NCI-H2107 treated with DMSO at 0.1 percent for 48 hours (cell line): Measurements from ENCODE around the gene IMPA2.
"Not testable (repeated sequence)": the region's sequence is repeated elsewhere in the genome, so short reads cannot be mapped to it uniquely, and the experiment has no call there.

Experiments
- DNase-seq: peaks from one replicate; lab custom pipeline; 2025; ENCODE audit not compliant: unreplicated experiment; lab: John Stamatoyannopoulos, UW

IMPA2 gene

DNA sequence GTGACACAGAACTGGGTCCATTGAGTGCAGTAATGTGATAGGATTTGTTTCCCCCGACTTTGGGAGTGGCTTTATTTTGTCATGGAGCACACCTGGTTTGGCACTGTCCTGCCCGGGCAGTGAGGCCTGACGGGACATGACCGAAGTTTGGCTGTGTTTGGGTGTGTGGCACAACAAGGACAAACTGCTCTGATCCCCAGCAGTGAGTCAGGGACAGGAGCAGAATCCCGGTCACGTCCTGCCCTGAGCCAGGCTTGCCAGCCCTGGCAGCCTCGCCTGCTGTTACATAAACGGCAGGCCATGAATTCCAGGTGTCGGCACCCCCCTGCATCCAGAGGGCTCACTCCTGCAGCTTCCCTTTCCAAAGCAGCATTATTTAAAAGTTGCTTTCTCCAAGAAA is 45.7 kb downstream of the IMPA2 start:
- no peak for DNase-seq

DNA sequence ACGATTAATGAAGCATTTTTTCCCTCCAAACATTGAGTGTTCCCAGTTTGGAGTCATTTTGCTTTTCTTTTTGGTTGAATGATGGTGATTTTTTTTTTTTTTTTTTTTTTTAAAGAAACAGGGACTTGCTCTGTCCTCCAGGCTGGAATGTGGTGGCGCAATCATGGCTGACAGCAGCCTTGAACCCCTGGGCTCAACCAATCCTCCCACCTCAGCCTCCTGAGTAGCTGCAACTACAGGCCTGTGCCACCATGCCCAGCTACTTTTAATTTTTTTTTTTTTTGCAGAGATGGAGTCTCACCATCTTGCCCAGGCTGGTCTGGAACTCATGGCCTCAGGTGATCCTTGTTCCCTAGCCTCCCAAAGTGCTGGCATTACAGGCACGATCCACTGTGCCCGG is 46.2 kb downstream of the IMPA2 start:
- no peak for DNase-seq

DNA sequence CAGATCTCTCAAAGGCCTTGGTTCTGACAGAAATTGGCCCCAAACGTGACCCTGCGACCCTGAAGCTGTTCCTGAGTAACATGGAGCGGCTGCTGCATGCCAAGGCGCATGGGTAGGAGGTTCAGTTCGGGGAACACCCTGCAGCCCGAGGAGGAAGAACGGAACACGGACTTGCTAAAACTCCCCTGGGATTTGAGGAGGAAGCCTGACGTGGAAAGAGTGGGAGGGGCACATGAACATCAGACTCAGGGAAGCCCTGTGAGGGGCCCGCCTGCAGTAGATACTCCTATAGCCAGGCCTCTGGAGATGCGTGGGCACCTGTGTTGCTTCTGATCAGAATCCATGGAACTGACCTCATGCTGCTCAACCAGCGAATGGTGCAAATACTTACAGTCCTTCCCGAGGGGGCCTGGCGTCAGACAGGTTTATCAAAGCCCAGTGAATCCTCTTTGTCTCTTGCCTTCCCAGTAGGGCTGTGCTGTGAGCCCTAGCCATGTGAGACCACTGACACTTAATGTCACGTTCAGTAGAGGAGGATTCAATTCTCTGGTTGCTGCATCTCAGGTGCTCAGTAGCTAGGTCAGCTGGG is 46.8 kb downstream of the IMPA2 start:
- no peak for DNase-seq

DNA sequence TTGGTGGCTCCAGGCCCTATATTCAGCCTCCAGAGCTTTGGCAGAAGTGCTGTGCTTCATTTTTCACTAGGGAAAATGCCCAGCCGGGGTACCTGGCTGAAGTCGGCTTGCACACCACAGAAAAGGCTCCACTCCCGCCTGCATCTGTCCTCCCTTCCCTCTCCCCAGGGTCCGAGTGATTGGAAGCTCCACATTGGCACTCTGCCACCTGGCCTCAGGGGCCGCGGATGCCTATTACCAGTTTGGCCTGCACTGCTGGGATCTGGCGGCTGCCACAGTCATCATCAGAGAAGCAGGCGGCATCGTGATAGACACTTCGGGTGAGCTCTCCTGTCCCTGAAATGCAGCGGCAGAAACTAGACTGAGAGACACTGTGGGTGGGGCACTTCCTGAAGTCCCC is 47.4 kb downstream of the IMPA2 start:
- no peak for DNase-seq

DNA sequence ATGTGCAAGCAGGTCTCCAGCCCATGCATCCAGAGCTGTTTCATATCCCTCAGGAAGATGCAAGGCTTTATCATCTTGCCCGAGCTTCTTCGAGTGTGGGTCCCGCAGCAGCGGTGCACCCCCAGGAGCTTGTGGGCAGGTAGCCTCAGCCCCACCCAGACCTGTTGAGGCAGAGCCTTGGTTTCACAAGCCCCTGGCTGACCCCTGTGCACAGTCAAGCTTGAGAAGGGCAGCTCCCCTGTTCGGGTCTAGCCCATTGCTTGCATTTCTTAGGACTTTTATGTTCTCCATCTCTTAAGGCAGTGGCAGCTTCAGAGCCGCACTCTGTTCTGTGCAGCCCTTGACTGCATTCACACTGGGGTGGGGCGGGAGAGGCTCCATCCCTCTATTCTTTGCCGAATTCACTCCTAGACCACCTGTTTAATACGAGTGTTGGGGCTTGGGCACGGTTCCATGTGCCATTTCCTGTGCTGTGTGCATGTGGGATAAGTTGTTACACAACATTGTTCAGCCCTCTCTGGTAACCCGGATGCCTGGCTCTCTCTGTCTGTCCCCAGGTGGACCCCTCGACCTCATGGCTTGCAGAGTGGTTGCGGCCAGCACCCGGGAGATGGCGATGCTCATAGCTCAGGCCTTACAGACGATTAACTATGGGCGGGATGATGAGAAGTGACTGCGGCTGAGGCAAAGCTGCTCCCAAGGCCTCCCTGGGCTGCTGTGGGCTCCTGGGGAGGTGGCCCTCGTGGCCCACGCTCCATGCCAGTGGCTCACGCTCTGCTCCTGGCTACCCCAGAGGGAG is 48.7 kb downstream of the IMPA2 start:
- DNase-seq = no peak

DNA sequence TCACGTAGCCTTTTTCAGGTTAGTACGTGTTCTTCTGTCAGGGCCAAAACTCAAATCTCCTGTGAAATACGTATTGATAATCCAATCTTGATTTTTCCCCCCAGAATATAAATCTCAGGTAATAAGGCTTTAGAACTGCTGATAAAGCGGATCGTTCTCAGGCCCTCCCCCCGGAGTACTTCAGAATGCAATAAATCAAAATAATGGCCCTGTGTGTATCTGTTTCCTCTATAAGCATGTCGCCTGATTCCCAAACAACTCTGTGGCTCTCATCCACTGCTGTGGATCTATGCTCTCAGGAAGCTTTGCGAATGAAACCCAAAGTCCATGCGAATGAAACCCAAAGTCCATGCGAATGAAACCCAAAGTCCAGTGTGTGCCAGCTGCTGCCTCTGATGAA is 49.4 kb downstream of the IMPA2 start:
- DNase-seq = no peak

DNA sequence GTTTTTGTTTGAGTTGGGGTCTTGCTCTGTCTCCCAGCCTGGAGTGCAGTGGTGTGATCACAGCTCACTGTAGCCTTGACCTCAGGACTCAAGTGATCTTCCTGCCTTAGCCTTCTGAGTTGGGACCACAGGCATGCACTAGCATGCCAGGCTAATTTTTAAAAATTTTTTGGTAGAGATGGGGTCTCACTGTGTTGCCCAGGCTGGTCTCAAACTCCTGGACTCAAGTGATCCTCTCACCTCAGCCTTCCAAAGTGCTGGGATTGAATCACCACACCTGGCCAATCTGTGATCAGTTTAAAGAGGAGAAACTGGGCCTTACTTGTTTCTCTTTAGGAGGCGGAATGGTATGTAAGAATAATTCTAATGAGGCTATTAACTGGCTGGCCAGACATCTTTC is 49.9 kb downstream of the IMPA2 start:
- no peak for DNase-seq

DNA sequence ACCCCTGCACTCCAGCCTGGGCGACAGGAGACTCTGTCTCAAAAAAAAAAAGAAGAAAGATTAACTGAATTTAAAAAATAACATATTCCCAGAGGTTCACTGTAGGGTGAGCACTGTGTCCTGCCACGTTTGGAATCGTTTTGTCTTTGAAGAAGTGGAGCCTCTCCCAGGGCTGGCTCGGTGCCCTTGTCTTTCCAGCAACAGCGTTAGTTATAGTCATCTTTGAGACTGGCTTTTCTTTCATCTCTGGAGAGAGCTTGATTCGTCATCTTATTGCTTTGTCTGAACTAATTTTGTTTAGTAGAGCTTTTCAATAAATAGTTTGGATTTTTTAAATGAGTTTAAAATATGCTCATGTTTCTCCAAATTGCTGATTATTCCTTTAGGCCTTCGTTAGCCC is 50.5 kb downstream of the IMPA2 start:
- DNase-seq = no peak

DNA sequence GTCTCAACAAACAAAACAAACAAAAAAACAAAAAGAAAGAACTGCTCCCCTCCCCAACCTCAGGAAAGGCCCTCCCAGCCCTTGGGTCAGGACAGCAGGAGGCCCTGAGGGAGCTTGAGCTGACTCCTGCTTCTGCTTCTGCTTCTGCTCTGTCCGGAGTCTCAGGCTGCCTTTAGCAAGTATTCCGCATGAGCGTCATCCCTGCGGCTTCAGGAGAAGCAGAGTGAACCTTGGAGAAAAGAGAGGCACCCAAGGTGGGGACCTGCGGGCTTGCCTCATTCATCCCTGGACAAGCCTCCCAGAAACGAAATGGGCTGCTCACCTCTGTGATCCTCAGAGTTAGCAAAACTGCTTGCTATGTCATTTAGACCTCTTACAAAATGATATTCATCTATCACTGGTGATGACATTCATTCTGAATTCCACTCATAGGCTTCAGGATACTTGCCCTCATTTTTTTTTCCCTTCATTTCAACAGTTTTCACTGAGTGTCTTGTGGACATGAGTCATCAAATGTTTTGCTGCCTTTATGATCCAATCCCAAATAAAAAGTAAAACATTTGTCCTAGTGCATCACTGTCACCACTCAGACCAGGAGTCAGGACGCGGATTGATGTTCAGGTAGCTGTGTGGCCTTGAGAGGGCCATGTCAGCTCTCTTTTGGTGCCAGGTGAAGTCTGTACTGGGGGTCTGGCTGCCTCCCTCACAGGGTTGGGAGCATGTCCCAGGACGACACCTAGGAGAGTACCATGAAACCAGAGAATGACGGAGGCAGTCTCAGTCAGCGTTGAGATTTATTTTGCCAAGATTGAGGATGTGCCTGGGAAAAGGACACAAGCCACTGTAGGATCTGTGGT is 51.7 kb downstream of the IMPA2 start:
- DNase-seq = no peak

DNA sequence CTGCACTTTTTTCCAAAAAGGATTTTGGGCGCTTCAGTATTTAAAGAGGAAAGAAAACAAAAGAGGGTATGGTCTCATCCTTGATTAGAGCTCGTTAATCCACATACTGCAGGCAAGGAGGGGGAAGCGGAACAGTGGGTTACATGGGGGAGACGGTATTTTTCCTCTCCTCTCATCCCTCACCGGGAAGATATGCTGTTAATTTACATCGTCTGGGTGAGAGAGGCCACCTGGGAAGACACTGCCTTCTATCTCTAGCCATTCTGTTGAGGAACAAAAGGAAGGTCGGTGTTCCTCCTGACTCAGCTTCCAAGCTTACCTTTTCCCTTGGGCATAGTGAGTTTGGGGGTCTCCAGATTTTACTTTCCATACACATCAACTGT is 52.3 kb downstream of the IMPA2 start:
- no peak for DNase-seq

DNA sequence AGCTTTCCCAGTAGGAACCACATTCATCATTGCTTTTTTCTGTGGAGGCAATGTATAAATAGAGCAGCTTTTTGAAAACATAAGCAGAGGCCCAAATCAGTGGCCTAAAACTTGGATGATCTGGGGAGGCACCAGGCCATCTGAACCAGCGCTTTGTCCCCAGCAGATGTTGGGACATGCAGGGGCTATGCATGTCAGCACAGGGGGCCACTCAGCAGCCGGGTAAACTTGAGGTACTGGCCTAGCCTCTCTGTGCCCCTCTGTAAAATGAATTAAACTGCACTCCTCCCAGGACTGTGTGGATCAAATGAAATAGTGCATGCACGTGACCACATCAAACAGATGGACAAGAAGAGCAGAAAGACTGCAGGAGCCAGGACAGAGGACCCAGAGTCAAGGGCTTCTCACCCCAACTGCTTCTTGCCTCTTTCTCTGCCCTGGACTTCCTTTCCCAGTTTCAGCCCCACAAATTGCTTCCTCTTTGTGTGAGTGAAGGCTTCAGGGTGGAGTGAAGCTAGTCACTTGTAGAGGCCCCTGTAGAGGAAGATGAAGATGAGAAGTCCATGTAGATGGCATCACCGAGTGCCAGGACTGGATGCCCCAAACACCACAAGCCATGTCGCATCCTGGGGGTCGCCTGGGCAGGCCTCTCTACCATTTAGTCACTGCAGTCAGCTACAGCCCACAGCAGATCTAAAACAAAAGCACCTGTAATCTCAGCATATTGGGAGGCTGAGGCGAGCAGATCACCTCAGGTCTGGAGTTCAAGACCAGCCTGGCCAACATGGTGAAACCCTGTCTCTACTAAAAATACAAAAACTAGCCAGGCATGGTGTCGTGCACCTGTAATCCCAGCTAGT is 53.2 kb downstream of the IMPA2 start:
- no peak for DNase-seq

DNA sequence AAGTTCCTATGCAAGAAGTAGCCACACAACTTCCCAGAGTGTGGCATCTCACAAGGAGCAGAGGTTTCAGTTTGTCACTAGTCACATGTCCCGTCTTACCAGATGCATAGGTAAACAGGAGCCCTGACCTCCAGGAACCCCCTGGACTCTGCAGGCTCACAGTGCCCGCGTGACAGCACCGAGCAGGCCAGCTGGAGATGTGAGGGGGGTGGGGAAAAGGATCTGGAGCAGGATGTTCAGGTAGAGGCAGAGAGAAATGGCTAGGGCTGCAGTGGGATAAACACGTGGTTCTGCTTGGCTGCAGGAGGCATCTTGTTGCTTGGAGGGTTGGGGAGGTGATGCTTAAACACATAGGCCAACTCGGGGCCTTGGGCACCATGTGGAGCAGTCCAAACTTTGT is 54.2 kb downstream of the IMPA2 start:
- no peak for DNase-seq

DNA sequence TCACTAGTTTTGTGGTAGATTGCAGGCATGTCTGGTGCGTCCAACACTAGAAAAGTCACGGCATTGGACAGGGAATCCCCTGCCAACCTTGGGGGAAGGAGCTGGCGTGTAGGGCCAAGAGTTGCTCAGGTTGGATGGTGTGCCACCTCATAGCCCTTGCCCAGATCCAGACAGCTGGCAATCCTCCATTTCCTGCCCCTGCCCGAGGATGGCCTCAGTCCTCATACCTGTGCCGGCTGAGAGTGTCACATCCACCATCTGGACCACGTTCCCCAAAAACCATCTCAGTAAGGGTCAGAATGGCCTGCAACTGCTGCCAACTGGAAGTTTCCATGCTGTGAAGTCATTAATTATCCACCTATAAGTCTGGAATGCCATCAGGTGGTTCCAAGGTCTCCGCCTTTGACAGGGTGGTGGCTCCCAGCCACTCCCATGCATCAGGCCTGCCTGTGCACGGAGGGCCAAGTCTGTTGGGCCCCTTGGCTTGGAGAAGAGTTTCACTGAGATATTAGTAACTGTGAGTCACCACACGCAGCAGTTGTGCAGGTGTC is 55.0 kb downstream of the IMPA2 start:
- no peak for DNase-seq

DNA sequence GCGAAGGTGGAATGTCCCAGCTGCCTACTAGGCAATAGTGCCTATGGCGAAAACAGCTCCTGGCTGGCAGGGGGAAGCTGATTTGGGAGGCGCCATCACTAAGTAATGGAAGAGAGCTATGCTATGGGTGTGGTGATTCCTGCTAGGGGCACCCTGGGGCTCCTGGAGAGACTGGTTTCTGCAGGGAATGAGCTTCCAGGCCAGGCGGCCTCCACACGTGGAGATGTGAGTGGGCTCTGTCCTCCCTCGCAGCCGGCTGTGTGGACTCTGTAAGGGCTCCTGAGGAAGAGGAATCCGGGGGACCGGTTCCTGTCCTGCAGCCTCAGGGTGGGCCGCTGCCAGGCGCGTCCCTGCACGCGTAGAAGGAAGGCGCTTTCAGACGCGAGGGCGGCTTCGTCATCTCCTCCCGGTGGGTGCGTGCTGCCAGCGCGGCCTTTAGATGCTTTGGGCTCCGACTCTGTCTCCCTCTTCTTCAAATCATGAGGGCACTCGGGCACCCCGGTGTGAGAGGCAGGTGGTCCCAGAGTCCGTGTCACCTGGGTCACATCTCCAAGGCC is 56.9 kb downstream of the IMPA2 start:
- no peak for DNase-seq

DNA sequence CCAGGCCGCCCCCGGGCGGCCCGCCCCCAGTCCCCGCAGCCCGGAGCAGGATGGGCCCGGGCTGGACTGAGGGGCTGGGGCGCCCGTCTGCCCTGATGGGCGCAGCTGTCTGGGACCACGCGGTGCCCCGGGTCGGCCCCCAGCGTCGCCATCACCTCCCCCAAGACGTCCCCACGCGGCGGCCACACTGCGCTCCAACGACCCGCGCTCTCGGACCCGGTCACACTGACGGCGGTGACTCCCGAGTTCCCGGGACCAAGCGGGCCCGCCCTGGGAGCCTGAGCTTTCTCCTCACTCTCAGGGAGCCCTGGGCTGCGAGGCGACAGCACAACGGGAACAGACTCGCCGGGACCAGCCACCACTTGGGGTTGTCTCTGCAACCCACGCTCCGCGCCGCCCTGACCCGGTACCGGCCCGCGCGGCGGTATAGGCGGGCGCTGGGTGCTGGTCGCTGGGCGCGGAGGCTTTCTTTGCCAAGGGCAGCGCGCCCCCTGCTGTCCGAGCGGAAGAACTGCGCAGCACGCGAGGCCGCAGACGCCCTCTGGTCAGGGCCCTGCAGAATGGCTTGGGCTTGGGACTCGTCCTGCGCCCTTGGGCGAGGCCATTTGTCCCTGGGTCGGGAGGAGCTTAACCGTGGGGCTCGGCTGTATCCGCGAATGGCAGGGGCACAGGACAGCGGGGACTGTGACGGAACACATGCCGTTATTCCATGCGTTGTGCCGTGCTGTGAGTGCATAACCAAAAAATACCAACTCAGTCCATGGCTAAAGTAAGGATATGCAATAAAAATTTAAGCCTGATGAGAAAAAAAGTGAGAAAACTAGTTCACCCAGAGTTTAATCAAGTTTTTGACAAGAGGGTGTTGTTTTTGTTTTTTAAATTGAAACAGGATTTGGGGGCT is 57.6 kb downstream of the IMPA2 start:
- no peak for DNase-seq

DNA sequence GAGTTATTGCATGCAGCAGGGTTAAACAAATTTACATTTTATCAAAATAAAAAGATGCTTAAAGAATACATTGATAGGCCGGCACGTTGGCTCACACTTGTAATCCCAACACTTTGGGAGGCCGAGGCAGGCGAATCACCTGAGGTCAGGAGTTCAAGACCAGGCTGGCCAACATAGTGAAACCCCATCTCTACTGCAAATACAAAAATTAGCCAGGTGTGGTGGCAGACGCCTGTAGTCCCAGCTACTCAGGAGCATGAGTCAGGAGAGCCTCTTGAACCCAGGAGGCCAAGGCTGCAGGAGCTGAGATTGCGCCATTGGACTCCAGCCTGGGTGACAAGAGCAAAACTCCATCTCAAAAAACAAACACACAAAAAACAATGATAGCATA is 58.2 kb downstream of the IMPA2 start:
- not testable (repeated sequence) for DNase-seq

DNA sequence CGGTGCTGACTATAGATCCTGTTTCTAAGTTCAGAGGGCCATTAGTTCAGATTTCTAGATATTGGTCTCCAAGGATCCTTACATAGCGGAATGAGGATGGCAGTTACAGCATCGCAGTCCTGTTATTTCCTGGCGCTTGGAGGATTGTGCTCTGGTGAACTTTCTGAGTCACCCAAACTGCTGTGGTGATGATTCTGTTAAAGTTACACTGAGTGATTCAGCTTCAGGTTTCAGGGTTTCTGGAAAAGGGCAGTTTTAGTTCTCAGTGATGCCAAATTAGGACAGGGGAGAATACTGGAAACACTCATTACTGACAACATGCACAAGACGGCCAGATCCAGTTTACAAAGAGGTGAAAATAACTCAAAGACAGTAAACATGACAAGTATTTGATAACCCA is 60.3 kb downstream of the IMPA2 start:
- DNase-seq = no peak

DNA sequence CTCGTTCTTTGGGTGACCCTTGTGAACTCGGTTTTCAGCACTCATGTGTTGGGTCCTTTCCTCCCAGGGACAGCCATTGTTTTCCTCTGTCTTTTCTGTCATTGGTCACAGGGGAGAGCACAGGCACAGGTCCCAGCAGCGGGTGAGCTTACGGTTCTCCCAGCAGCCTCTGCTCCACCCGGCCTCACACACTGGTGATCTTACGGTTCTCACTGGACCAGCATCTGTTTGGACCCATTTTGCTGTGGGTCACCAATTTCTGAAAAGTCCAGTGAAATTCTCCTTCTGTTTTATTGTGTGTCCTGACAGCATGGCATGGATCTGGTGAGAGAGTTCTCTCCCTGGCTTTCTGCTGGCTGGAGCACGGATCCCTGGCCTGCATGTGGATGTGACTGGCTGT is 62.5 kb downstream of the IMPA2 start:
- no peak for DNase-seq

DNA sequence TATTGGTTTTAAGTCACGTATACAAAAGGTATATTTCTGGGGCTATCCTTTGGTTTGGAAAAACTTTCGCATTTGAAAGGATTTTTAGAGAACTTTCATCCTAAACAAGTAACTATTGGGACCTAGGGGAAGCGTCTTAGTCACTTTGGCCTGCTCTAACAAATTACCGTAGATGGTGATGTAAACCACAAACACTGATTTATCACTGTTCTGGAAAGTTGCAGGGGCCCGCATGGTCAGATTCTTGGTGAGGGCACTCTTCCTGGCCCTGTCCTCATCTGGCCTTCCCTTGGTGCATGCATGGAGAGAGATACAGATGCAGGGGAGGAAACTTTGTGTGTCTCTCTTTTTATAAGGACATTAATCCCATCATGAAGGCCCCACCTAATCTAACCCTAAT is 63.3 kb downstream of the IMPA2 start:
- DNase-seq = no peak
